Activated CD8-positive, alpha-beta memory T cell treated with anti-CD3 and anti-CD28 coated beads, Interleukin-2, amount 50 U/mL, for 24 hours (primary cell): ENCODE measurements around the gene RBMS1.

Source experiments
- DNase-seq: peaks from one replicate; pipeline ENCODE4 v3.0.0-alpha.2; 2020; ENCODE audit errors: extremely low read depth

Gene RBMS1

GRCh38 chr2:160224060-160224459, 269.5 kb downstream of the RBMS1 start:
- no peak for DNase-seq

GRCh38 chr2:160223560-160223959, 270.0 kb downstream of the RBMS1 start:
- DNase-seq: no peak

- no peak for DNase-seq
Observed at GRCh38 chr2:160222546-160223283, 270.9 kb downstream of the RBMS1 start.
